ENCODE data around the gene MAT1A. TPM values are rescaled to one million over a fixed set of nuclear protein-coding genes. Genes with fewer than 3 reads are reported as not detected.

The MAT1A gene
- total and polyA plus RNA-seq, 8 donors = 0.33 to 0.78 (median 0.51) TPM

DNA sequence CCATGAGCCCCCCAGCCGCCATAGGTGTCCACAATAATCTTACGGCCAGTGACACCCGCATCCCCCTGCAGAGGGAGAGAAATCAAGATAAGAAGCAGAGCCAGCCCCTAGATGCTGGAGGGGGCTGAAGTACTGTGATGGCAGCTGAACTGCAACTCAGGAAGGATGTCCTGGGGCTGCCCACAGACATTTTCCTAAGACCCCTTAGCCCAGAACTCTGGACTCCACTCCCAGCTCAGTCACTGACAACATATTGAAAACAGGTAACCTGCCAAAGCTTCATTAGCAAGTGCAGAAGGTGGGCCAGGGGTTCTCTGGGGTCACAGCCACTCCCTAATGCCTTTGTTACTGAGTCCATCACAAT is 14.3 kb downstream of the MAT1A start:
- Histone ChIP-seq H3K4me3 (no peak overlapping the region), H3K9me3 (no peaks in the 10 kb centered on the region), H3K27me3 (no peaks in the 10 kb centered on the region), H3K4me1 (no peaks in the 10 kb centered on the region), H3K27ac (no peak overlapping the region), H3K36me3 (no peaks in the 10 kb centered on the region)
- no peak for ATAC-seq
- intact Hi-C loops (cut with DNase I) = no loop called here
- DNase-seq = no peak
- TF ChIP-seq, protein P1, sequence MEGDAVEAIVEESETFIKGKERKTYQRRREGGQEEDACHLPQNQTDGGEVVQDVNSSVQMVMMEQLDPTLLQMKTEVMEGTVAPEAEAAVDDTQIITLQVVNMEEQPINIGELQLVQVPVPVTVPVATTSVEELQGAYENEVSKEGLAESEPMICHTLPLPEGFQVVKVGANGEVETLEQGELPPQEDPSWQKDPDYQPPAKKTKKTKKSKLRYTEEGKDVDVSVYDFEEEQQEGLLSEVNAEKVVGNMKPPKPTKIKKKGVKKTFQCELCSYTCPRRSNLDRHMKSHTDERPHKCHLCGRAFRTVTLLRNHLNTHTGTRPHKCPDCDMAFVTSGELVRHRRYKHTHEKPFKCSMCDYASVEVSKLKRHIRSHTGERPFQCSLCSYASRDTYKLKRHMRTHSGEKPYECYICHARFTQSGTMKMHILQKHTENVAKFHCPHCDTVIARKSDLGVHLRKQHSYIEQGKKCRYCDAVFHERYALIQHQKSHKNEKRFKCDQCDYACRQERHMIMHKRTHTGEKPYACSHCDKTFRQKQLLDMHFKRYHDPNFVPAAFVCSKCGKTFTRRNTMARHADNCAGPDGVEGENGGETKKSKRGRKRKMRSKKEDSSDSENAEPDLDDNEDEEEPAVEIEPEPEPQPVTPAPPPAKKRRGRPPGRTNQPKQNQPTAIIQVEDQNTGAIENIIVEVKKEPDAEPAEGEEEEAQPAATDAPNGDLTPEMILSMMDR (IDR thresholded peaks at IDR 0.05) = no peak

DNA sequence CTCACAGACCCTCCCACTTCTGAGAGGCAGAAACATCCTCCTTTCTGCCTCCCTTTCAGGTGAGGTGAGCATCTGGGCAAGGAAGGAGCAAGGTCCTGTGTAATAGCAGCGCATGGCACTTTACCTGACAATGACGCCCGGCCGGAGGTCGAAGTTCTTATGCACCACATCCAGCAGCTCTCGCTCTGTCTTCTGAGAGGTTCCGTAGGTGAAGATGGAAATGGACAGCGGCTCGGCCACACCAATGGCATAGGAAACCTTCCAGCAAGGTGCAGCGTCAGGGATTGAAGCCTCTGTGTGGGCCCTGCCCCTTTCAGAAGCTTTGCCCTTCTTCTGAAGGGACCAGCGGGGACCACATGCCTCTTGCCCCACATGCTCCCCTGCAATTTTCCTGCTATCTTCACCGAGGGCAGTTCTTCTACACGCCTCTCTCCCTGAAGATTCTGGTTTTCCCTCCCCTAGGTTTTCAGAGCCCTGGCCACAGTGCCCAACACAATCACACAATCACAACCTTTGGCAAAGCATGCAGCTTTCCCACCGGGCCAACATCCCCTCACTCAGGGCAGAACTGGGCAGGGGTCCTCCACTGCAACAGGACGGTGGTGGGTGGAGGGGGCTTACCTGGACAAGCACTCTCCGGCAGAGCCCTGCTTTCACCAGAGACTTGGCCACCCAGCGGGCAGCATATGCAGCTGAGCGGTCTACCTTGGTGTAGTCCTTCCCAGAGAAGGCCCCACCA is 14.9 kb downstream of the MAT1A start:
- TF ChIP-seq, protein P1 (IDR thresholded peaks at IDR 0.05) = no peak
- ATAC-seq (no peak), DNase-seq (no peak)
- Histone ChIP-seq H3K27ac (no peak overlapping the region), H3K36me3 (no peaks in the 10 kb centered on the region), H3K4me1 (no peaks in the 10 kb centered on the region), H3K27me3 (no peaks in the 10 kb centered on the region), H3K4me3 (no peak overlapping the region), H3K9me3 (no peaks in the 10 kb centered on the region)
- intact Hi-C loops (cut with DNase I) = no loop called here

DNA sequence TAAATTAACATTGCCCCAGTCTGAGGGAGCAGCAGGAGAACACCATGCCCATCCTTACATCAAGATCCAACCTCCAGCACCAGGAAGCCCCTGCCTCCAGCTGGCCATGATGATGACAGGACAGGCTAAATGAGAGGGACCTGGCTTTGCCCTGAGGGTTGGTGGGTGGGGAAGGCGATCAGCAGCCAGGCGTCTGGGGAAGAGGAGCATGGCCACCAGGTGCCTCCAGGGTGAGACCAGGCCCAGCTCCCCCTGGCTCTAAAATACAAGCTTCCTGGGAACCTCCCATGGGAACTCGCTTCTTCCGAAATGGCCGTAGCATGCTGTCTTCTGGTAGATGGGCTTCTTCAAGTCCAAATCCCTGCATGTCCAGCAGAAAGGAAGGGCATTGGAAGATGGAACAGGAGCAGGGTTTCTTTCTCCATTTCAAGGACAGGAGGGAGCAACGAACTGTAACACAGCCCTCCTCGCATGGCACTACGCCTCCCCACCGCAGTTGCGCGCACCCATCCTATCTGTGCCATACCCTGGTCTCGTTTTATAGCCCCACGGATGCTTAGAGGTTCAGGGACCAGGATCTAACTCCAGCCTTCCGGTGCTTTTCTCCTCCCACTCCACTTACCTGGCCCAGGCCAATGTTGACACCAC is 15.8 kb downstream of the MAT1A start:
- intact Hi-C loops (cut with DNase I) = no loop called here
- no peak overlapping the region for H3K4me3 ChIP-seq
- TF ChIP-seq, protein P1 (IDR thresholded peaks at IDR 0.05) = no peak
- no peaks in the 10 kb centered on the region for H3K9me3 ChIP-seq
- no peak for DNase-seq
- ATAC-seq = no peak
- no peaks in the 10 kb centered on the region for H3K36me3 ChIP-seq
- no peaks in the 10 kb centered on the region for H3K27me3 ChIP-seq
- H3K4me1 ChIP-seq = no peaks in the 10 kb centered on the region
- no peak overlapping the region for H3K27ac ChIP-seq

DNA sequence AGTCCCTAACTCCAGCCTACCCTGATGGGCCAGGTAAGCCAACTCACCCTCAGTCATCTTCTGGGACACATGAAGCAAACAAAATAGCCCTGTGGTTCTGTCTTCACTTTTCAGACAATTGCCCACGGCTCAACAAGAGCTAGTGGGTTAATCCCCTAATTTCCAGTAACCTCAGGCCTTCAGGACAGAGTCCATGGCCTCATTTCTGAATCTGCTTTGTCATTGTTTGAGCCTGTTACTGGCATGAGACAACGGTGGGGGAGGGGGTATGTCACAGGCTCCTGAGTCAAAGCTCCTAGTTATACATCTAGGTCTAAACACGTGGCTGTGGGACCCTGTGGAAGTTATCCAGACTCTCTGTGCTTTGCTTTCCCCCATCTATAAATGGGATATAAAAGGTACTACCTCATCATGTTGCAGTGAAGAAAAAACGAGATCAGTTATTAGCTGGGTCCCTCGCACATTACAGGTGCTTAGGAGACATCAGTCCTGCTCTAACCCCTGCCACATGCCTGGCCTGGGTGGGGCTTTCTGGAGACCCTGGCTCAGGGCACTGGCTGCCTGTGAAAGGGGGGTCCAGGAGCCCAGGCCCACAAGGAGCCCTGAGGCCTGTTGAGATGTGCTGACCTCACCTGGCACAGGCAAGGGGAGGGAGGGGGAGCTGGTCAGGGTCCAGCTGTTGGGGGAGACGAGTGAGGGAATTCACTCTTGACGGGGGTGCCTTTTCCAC is 16.5 kb downstream of the MAT1A start:
- TF ChIP-seq, protein P1 (IDR thresholded peaks at IDR 0.05) = no peak
- DNase-seq (no peak), ATAC-seq (no peak)
- Histone ChIP-seq H3K4me1 (no peaks in the 10 kb centered on the region), H3K9me3 (no peaks in the 10 kb centered on the region), H3K36me3 (no peaks in the 10 kb centered on the region), H3K27me3 (no peaks in the 10 kb centered on the region), H3K4me3 (no peak overlapping the region), H3K27ac (no peak overlapping the region)
- intact Hi-C loops (cut with DNase I) = no loop called here

DNA sequence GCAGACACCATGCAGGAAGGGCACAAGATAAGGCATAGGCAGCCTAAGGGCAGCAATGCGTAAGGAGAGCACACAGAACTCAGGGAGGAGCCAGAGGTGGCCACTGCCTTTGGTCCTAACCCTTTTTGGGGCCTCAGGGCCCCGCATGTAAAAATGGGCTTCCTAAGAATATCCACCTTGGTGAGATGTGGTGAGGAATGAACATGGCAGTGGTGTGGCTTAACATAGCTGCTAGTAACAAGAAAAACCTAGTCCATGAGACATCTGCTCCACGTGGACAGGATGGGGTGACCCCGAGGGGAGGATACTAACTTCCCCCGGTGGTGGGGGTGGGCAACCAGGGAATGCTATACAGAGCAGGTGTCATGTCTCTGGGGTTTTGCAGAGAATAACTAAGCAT is 18.0 kb downstream of the MAT1A start:
- TF ChIP-seq, protein P1 (IDR thresholded peaks at IDR 0.05) = no peak
- H3K9me3 ChIP-seq = no peaks in the 10 kb centered on the region
- H3K36me3 ChIP-seq = no peaks in the 10 kb centered on the region
- H3K4me1 ChIP-seq = no peaks in the 10 kb centered on the region
- ATAC-seq (no peak), DNase-seq (no peak)
- H3K27me3 ChIP-seq = no peaks in the 10 kb centered on the region
- no peak overlapping the region for H3K27ac ChIP-seq
- intact Hi-C loops (cut with DNase I) = no loop called here
- no peak overlapping the region for H3K4me3 ChIP-seq

Data from left lung (tissue), 10 donors.